HL-60 (cell line): Measurements from ENCODE around the gene KIRREL1.

Source experiments
- CTCF ChIP-seq: IDR thresholded peaks from one replicate; pipeline ENCODE4 v1.5.1; 2011; ENCODE audit warnings: low read length, control low read depth, inconsistent platforms; ENCODE audit not compliant: insufficient read depth
- REST ChIP-seq: IDR thresholded peaks from 2 replicates; pipeline ENCODE4 v1.6.1; 2012; ENCODE audit warnings: low read depth; ENCODE audit not compliant: insufficient replicate concordance

- peak; percentile 79 for TF ChIP-seq CTCF
- no peak for TF ChIP-seq REST
Observed at GRCh38 chr1:157948312-157949073, 45.0 kb upstream of the KIRREL1 start.
